KMS-11 (cell line): ENCODE measurements around the gene ATAD3A.
A peak's percentile ranks its signal among the peaks of the same experiment; 100 is the strongest.
"Not testable (repeated sequence)": the region's sequence is repeated elsewhere in the genome, so short reads cannot be mapped to it uniquely, and the experiment has no call there.

Experiments used
- H2AFZ ChIP-seq: fragments of 200-600 bp; sonication (generic); 2 replicates; pipeline ENCODE4 v1.6.1; 2016; ENCODE audit warnings: antibody characterized with exemption, mixed run types, low read depth
- H3K27ac ChIP-seq: fragments of 200-600 bp; sonication (generic); 2 replicates; pipeline ENCODE4 v1.6.1; 2016; ENCODE audit warnings: mild to moderate bottlenecking, mixed run types
- H3K27me3 ChIP-seq: fragments of 200-600 bp; sonication (generic); 2 replicates; pipeline ENCODE4 v1.6.1; 2017; ENCODE audit warnings: mild to moderate bottlenecking, low read depth, mixed run types, moderate library complexity; ENCODE audit not compliant: insufficient read depth
- H3K36me3 ChIP-seq: fragments of 200-600 bp; sonication (generic); 2 replicates; pipeline ENCODE4 v1.6.1; 2017; ENCODE audit warnings: mild to moderate bottlenecking, mixed run types; ENCODE audit not compliant: insufficient read depth
- H3K4me1 ChIP-seq: fragments of 200-600 bp; sonication (generic); 2 replicates; pipeline ENCODE4 v1.6.1; 2016; ENCODE audit warnings: mild to moderate bottlenecking, low read depth, mixed run types; ENCODE audit not compliant: poor library complexity, severe bottlenecking
- H3K4me2 ChIP-seq: fragments of 200-600 bp; sonication (generic); 2 replicates; pipeline ENCODE4 v1.7.0; 2016; ENCODE audit warnings: mild to moderate bottlenecking, mixed run types
- H3K4me3 ChIP-seq: fragments of 200-600 bp; sonication (generic); IDR thresholded peaks from 2 replicates; pipeline ENCODE4 v1.6.1; 2017; ENCODE audit warnings: low read depth, low read length, mixed read lengths; ENCODE audit not compliant: insufficient read depth
- H3K79me2 ChIP-seq: fragments of 200-600 bp; sonication (generic); 2 replicates; pipeline ENCODE4 v1.6.1; 2016; ENCODE audit warnings: low read depth, mixed run types; ENCODE audit not compliant: insufficient read depth
- H3K9ac ChIP-seq: fragments of 200-600 bp; sonication (generic); 2 replicates; pipeline ENCODE4 v1.6.1; 2016; ENCODE audit warnings: mild to moderate bottlenecking, mixed run types
- H4K20me1 ChIP-seq: fragments of 200-600 bp; sonication (generic); 2 replicates; pipeline ENCODE4 v1.6.1; 2016; ENCODE audit warnings: mild to moderate bottlenecking, mixed run types; ENCODE audit not compliant: insufficient read depth
- CTCF ChIP-seq: fragments of 200-600 bp; sonication (generic); conservative IDR thresholded peaks from 2 replicates; pipeline ENCODE4 v1.6.1; 2017; ENCODE audit warnings: low read depth, mild to moderate bottlenecking, antibody characterized with exemption, low read length, moderate library complexity, mixed read lengths

Gene ATAD3A

DNA sequence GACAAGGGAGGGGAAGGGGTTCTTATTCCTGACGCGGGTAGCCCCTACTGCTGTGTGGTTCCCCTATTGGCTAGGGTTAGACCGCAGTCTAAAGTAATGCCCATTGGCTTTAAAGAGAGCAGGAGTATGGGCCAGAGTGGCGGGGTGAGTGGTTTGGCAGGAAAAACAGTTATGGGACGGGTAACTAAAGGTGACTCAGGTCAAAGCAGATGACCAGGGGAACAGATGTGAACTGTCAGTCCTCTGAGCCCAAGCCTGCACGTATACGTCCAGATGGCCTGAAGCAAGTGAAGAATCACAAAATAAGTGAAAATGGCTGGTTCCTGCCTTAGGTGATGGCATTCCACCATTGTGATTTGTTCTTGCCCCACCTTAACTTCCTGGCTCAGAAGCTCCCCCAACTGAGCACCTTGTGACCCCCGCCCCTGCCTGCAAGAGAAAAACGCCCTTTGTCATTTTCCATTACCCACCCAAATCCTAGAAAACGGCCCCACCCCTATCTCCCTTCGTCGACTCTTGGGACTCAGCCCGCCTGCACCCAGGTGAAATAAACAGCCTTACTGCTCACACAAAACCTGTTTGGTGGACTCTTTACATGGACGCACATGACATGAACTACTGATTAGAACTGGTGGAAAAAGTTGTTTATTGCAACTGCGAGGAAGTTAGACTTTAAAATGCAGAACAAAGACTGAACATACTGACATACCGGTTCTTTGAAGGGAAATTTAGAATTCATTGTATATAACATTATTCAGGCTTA is 41.2 kb upstream of the ATAD3A start:
- peak overlapping the region; percentile 39; the same call in 1 of the 2 replicates for H3K9ac ChIP-seq
- no peaks in the 10 kb centered on the region; the same call in 1 of the 2 replicates for H4K20me1 ChIP-seq
- peak overlapping the region; percentile 90 for H3K4me2 ChIP-seq
- peaks cover 32% of the 10 kb centered on the region for H3K79me2 ChIP-seq
- H3K4me1 ChIP-seq: peaks cover 17% of the 10 kb centered on the region
- no peaks in the 10 kb centered on the region for H3K36me3 ChIP-seq
- peaks cover 3% of the 10 kb centered on the region; the same call in 1 of the 2 replicates for H3K27me3 ChIP-seq
- TF ChIP-seq CTCF: no peak
- H3K27ac ChIP-seq: peak overlapping the region; percentile 51
- H3K4me3 ChIP-seq: peak overlapping the region; percentile 92
- peak overlapping the region; percentile 94 for H2AFZ ChIP-seq

DNA sequence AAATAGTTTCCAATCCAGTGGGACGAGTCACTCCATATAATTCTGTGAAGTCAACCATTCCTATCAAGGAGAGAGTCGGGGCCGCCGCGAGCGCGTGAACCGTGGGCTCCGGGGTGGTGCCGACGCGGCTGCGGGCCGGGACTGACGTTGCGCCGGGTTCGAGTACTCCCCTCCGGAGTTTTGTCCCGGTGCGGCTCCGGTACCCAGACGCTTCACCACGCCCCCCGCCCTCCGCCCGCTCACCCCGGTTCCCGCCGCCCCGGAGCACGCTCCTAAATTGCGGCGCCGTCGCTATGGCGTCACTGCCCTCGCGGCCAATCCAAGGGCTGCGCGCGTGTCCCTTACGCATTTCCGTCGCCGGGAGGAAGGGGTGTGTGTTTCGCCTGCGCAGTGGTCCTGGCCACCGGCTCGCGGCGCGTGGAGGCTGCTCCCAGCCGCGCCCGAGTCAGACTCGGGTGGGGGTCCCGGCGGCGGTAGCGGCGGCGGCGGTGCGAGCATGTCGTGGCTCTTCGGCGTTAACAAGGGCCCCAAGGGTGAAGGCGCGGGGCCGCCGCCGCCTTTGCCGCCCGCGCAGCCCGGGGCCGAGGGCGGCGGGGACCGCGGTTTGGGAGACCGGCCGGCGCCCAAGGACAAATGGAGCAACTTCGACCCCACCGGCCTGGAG is 40.4 kb upstream of the ATAD3A start, which contains the start of gene ATAD3B:
TSS of gene ATAD3B (plus strand) at position 377 of the 664 bp plus-strand sequence. CDS start at position 497, 120 bp downstream.
- no peaks in the 10 kb centered on the region for H3K36me3 ChIP-seq
- no peaks in the 10 kb centered on the region; the same call in 1 of the 2 replicates for H4K20me1 ChIP-seq
- peak within 1 kb of the TSS; percentile 76 for H3K27ac ChIP-seq
- no peaks in the 10 kb centered on the region for H3K27me3 ChIP-seq
- H3K9ac ChIP-seq: peak within 1 kb of the TSS; percentile 62; the same call in 1 of the 2 replicates
- H3K4me2 ChIP-seq: peak within 1 kb of the TSS; percentile 98
- H2AFZ ChIP-seq: peak within 1 kb of the TSS; percentile 94
- H3K4me3 ChIP-seq: peak within 1 kb of the TSS; percentile 92
- H3K79me2 ChIP-seq: peaks cover 39% of the 10 kb centered on the region
- TF ChIP-seq CTCF: no peak
- peaks cover 17% of the 10 kb centered on the region for H3K4me1 ChIP-seq

- peaks cover 17% of the 10 kb centered on the region for H3K4me1 ChIP-seq
- peak overlapping the region; percentile 62; the same call in 1 of the 2 replicates for H3K9ac ChIP-seq
- peak overlapping the region; percentile 98 for H3K4me2 ChIP-seq
- H4K20me1 ChIP-seq, H3K27me3 ChIP-seq, H3K36me3 ChIP-seq, H2AFZ ChIP-seq: not testable (repeated sequence)
- H3K4me3 ChIP-seq: peak overlapping the region; percentile 48
- peak overlapping the region; percentile 76 for H3K27ac ChIP-seq
- H3K79me2 ChIP-seq: peaks cover 47% of the 10 kb centered on the region
These were observed 39.7 kb upstream of the ATAD3A start for GRCh38 chr1:1472053-1472876.

DNA sequence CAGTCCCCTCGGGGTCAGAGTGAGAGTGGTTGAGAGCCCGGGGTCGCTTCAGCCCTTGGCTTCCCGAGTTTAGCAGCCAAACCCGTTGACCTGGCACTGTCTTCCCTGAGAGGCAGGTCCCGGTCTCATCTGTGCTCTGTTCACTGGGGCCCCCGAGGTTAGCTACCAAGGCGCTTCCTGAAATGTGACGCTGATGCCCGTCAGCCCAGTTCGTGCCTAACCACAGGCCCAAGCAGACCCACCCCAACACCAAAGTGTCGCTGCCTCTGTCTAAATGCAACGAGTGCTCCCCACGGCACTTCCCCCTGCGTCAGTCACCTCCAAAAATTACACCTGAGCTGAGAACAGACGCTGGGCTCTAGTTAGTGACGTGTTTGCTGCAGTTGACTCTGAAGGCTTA is 36.0 kb upstream of the ATAD3A start:
- H3K27me3 ChIP-seq, H3K4me2 ChIP-seq, H3K36me3 ChIP-seq, H3K27ac ChIP-seq, H2AFZ ChIP-seq, H4K20me1 ChIP-seq, H3K9ac ChIP-seq, H3K4me3 ChIP-seq: not testable (repeated sequence)
- Histone ChIP-seq H3K79me2 (peaks cover 56% of the 10 kb centered on the region), H3K4me1 (peaks cover 11% of the 10 kb centered on the region)

DNA sequence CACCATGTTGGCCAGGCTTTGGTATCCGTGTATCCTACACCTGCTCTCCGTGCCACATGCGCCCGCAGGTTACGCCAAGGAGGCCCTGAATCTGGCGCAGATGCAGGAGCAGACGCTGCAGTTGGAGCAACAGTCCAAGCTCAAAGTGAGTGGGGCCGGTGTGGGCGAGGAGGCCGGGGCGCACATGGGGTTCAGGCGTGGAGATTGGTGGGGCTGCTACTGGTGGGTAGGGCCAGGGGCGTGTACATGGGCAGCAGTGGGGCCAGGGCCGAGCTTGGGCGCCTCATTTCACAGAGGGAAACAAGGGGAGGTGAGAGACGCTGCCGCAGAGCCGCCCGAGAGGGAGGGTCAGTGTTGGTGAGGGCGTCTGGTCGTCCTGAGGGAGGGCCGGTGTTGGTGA is 34.8 kb upstream of the ATAD3A start:
- no peaks in the 10 kb centered on the region; the same call in 1 of the 2 replicates for H4K20me1 ChIP-seq
- no peak overlapping the region for H3K9ac ChIP-seq
- H2AFZ ChIP-seq: no peak overlapping the region
- H3K27me3 ChIP-seq: no peaks in the 10 kb centered on the region
- no peak overlapping the region for H3K4me2 ChIP-seq
- no peak overlapping the region for H3K27ac ChIP-seq
- H3K4me1 ChIP-seq: peaks cover 11% of the 10 kb centered on the region
- TF ChIP-seq CTCF: no peak
- H3K36me3 ChIP-seq: peaks cover 6% of the 10 kb centered on the region
- peaks cover 56% of the 10 kb centered on the region for H3K79me2 ChIP-seq
- no peak overlapping the region for H3K4me3 ChIP-seq
